ENCODE results near the gene ZNF358.
A peak's percentile ranks its signal among the peaks of the same experiment; 100 is the strongest.

The ZNF358 gene

GRCh38 chr19:7494416-7495098 lies 21.3 kb upstream of the ZNF358 start:
- H3K36me3 ChIP-seq (replicated peaks; ENCODE audit: insufficient read depth, low read length) = no peaks in the 10 kb centered on the region
- no peak overlapping the region for H2AFZ ChIP-seq (ENCODE audit: low read length)
- H3F3A ChIP-seq (ENCODE audit: insufficient read depth, low read length) = no peaks in the 10 kb centered on the region
- no peak overlapping the region for H3K27ac ChIP-seq (ENCODE audit: low read length)
- H3K4me3 ChIP-seq (ENCODE audit: low read length) = no peak overlapping the region
- H3K9me3 ChIP-seq (replicated peaks; ENCODE audit: insufficient read depth, low read length) = no peaks in the 10 kb centered on the region
- no peaks in the 10 kb centered on the region for H3K9me2 ChIP-seq (replicated peaks; ENCODE audit: insufficient read depth, low read length)
- H3K27me3 ChIP-seq (replicated peaks; ENCODE audit: insufficient read depth, low read length) = peaks cover 79% of the 10 kb centered on the region
- no peak overlapping the region for H3K9ac ChIP-seq (ENCODE audit: low read length)
- no peaks in the 10 kb centered on the region for H3K4me1 ChIP-seq (ENCODE audit: low read length)
- TF ChIP-seq EZH2 (optimal IDR thresholded peaks at IDR 0.05; ENCODE audit: low read depth, low read length) = no peak
- no peak for TF ChIP-seq EZH2phosphoT487 (IDR thresholded peaks at IDR 0.05; ENCODE audit: low read length)
- no peak for TF ChIP-seq CTCF (IDR thresholded peaks at IDR 0.05; ENCODE audit: low read length)
- no peaks in the 10 kb centered on the region for H3K79me2 ChIP-seq (ENCODE audit: low read length)
- no peak overlapping the region for H3K4me2 ChIP-seq (ENCODE audit: low read depth, low read length)
- DNase-seq = no peak
- no peaks in the 10 kb centered on the region for H4K20me1 ChIP-seq (ENCODE audit: insufficient read depth, low read length)

GRCh38 chr19:7497292-7497691 lies 18.6 kb upstream of the ZNF358 start:
- DNase-seq = peak; percentile 34
- Histone ChIP-seq H3K27me3 (replicated peaks; ENCODE audit: insufficient read depth, low read length) (peaks cover 76% of the 10 kb centered on the region), H3K4me1 (ENCODE audit: low read length) (no peaks in the 10 kb centered on the region), H3K79me2 (ENCODE audit: low read length) (no peaks in the 10 kb centered on the region), H3K4me3 (ENCODE audit: low read length) (no peak overlapping the region), H3K4me2 (ENCODE audit: low read depth, low read length) (no peak overlapping the region), H3K9me2 (replicated peaks; ENCODE audit: insufficient read depth, low read length) (no peaks in the 10 kb centered on the region), H2AFZ (ENCODE audit: low read length) (no peak overlapping the region), H3K36me3 (replicated peaks; ENCODE audit: insufficient read depth, low read length) (no peaks in the 10 kb centered on the region), H3K9ac (ENCODE audit: low read length) (no peak overlapping the region), H3K9me3 (replicated peaks; ENCODE audit: insufficient read depth, low read length) (no peaks in the 10 kb centered on the region), H3K27ac (ENCODE audit: low read length) (no peak overlapping the region), H3F3A (ENCODE audit: insufficient read depth, low read length) (no peaks in the 10 kb centered on the region), H4K20me1 (ENCODE audit: insufficient read depth, low read length) (no peaks in the 10 kb centered on the region)
- TF ChIP-seq CTCF (IDR thresholded peaks at IDR 0.05; ENCODE audit: low read length) (peak; percentile 49), EZH2phosphoT487 (IDR thresholded peaks at IDR 0.05; ENCODE audit: low read length) (no peak), EZH2 (optimal IDR thresholded peaks at IDR 0.05; ENCODE audit: low read depth, low read length) (no peak)

DNA sequence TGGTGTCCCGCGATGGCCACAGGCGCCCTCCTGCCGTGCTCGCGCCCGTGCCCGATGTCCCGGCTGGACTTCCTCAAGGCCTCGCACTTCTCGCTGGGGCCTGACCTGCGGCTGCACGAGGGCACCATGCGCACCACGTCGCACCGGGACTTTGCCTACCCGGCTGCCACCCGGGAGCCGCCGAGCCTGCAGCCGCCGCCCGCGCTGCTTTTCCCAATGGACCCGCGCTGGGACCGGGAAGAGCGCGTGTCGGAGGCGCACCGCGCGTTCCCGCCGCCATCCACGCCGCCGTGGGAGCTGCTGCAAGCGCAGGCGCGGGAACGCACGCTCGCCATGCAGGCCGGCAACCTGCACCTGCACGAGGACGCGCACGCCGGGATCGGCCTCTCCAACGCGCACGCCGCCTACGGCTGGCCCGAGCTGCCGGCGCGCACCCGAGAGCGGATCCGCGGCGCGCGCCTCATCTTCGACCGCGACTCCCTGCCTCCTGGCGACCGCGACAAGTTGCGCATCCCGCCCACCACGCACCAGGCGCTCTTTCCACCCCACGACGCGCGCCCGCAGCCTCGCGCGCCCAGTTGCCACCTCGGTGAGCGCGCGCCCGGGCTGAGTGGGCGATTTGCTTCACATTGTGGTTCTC lies 15.0 kb upstream of the ZNF358 start:
- Histone ChIP-seq H3K4me3 (ENCODE audit: low read length) (no peak overlapping the region), H3K27me3 (replicated peaks; ENCODE audit: insufficient read depth, low read length) (peaks cover 63% of the 10 kb centered on the region), H3K9ac (ENCODE audit: low read length) (no peak overlapping the region), H3K36me3 (replicated peaks; ENCODE audit: insufficient read depth, low read length) (no peaks in the 10 kb centered on the region), H3K9me2 (replicated peaks; ENCODE audit: insufficient read depth, low read length) (no peaks in the 10 kb centered on the region), H3F3A (ENCODE audit: insufficient read depth, low read length) (no peaks in the 10 kb centered on the region), H3K4me2 (ENCODE audit: low read depth, low read length) (no peak overlapping the region), H2AFZ (ENCODE audit: low read length) (no peak overlapping the region), H3K27ac (ENCODE audit: low read length) (no peak overlapping the region), H3K9me3 (replicated peaks; ENCODE audit: insufficient read depth, low read length) (no peaks in the 10 kb centered on the region), H3K4me1 (ENCODE audit: low read length) (no peaks in the 10 kb centered on the region), H4K20me1 (ENCODE audit: insufficient read depth, low read length) (no peaks in the 10 kb centered on the region), H3K79me2 (ENCODE audit: low read length) (no peaks in the 10 kb centered on the region)
- TF ChIP-seq CTCF (IDR thresholded peaks at IDR 0.05; ENCODE audit: low read length) = no peak
- no peak for TF ChIP-seq EZH2 (optimal IDR thresholded peaks at IDR 0.05; ENCODE audit: low read depth, low read length)
- TF ChIP-seq EZH2phosphoT487 (IDR thresholded peaks at IDR 0.05; ENCODE audit: low read length) = no peak
- no peak for DNase-seq
